GM19239 (cell line): Measurements from ENCODE around the gene ADGRA3.

ENCODE experiments used
- DNase-seq: peaks from one replicate; pipeline ENCODE4 v3.0.0; 2011; ENCODE audit warnings: low spot score; ENCODE audit not compliant: insufficient read length
- FAIRE-seq: peaks from 2 replicates; lab custom pipeline; 2011; peaks lifted over from hg19 to GRCh38; lab: Jason Lieb, UNC

The ADGRA3 gene, protein sequence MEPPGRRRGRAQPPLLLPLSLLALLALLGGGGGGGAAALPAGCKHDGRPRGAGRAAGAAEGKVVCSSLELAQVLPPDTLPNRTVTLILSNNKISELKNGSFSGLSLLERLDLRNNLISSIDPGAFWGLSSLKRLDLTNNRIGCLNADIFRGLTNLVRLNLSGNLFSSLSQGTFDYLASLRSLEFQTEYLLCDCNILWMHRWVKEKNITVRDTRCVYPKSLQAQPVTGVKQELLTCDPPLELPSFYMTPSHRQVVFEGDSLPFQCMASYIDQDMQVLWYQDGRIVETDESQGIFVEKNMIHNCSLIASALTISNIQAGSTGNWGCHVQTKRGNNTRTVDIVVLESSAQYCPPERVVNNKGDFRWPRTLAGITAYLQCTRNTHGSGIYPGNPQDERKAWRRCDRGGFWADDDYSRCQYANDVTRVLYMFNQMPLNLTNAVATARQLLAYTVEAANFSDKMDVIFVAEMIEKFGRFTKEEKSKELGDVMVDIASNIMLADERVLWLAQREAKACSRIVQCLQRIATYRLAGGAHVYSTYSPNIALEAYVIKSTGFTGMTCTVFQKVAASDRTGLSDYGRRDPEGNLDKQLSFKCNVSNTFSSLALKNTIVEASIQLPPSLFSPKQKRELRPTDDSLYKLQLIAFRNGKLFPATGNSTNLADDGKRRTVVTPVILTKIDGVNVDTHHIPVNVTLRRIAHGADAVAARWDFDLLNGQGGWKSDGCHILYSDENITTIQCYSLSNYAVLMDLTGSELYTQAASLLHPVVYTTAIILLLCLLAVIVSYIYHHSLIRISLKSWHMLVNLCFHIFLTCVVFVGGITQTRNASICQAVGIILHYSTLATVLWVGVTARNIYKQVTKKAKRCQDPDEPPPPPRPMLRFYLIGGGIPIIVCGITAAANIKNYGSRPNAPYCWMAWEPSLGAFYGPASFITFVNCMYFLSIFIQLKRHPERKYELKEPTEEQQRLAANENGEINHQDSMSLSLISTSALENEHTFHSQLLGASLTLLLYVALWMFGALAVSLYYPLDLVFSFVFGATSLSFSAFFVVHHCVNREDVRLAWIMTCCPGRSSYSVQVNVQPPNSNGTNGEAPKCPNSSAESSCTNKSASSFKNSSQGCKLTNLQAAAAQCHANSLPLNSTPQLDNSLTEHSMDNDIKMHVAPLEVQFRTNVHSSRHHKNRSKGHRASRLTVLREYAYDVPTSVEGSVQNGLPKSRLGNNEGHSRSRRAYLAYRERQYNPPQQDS (N-terminal part only)

DNA sequence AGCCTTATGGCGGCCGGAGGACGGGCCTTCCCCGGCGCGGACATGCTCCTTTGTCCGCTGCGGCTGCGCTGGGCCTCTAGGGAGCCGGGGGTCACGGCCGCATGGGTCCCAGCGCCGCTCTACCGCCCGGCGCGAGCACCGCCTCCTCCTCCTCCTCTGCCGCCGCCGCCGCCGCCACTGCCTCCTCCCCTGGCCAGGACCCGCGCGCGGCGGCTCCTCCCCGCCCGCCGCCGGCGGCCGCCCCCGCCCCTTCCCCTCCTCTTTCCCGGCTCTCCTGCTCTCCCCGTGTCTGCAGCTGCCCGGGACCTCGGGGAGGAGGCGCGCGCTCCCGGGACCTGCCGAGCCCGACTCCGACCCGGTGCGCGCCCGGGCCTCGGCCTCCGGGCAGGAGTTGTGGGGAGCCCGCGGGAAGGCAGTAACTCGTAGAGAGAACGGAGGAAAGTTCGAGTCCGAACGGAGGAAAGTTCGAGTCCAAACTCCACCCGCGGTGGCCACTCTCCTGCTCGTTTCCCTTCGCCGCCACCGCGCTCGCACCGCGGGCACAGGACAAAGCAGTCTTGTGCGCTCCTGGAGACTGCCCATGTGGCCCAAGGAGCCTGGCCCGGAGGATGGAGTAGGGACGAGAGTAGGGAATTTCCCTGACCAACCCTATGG lies at the start of gene ADGRA3:
Gene ADGRA3, minus strand, starts transcription at position 179 of the 654 bp plus-strand sequence. CDS start 282 bp downstream, outside the sequence.
- DNase-seq = no peak
- no peak for FAIRE-seq

DNA sequence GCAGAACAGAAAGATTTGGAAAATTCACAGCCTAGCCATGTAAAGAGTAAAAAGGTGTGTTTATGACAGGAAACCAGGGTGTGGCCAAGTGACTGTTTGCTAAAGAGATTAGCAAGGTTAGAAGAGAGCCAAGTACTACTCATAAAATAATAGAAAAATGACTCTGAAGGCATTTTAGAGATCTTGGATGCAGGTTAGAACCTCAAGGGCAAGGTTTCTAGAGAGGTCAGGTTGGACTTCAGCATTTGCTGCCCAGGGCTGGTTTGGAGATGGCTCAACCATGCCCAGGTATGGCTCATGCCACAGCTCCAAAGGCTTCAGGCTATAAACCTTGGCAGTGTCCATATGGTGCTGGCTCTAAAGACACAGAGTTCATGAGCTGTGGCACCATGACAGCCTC lies 40.6 kb upstream of the ADGRA3 start:
- DNase-seq = no peak
- FAIRE-seq = no peak

DNA sequence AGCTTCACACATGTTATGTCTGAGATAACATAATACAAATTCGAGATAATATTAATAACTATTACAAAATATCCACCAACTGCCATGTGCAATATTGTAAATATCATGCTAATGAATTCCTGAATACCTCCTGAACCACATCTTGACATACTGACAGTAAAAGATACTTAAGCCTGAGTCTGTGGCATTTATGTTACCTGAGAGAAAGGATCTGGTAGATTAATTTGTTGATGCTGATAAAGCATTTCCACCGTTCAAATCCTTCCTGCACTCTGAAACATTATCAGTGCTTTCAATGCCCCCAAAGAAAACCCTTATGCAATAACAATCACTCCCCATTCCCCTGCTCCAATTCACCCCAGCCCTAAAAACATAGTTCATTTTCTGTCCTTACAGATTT lies 38.8 kb upstream of the ADGRA3 start:
- DNase-seq = no peak
- no peak for FAIRE-seq

DNA sequence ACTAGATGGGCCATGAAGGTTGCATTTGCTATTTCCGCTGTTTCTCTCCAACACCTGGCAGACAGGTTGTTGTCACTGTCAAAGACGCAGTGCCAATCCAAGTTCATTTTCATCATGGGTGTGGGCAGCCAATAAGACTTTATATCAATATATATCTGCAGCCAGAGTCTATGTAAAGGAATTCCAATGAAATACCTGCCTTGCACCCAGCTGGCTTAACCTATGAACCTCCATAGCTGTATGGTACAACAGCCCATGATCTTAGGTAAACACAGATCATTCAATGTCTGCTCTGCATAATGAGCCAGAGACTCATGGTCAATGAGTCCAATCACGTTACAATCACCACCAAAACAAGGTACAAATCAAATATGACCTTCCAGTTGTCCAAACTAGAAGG lies 37.7 kb upstream of the ADGRA3 start:
- DNase-seq = no peak
- no peak for FAIRE-seq

DNA sequence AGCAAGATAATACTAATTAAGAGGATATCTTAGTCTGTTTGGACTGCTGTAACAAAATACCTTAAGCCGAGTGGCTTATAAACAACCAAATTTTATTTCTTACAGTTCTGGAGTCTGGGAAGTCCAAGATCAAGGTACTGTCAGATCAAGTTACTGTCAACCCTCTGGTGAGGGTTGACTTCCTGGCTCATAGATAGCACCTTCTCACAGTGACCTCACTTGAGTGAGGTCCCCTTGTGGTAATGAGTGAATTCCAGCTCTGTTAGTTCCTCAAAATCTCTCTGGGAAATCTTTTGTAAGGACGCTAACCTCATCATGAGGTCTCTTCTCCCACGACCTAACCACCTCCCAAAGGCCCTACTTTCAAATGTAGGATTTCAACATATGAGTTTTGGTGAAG lies 36.9 kb upstream of the ADGRA3 start:
- FAIRE-seq = no peak
- no peak for DNase-seq

DNA sequence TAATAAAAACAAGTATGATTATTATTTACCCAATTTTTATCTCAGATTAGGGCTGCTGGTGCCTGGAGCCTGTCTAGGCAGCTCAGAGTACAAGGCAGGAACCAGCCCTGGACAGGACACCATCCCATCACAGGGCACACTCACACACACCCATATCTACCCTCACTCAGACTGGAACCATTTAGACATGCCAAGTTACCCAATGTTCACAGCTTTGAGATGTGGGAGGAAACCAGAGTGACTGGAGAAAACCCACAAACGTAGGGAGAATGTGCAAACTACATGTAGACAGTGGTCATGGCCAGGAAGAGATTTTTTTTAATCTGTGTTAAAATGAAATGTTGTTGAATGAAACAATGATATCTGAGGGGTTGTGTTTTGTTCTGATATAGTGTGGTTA lies 35.7 kb upstream of the ADGRA3 start:
- DNase-seq (no peak), FAIRE-seq (no peak)

DNA sequence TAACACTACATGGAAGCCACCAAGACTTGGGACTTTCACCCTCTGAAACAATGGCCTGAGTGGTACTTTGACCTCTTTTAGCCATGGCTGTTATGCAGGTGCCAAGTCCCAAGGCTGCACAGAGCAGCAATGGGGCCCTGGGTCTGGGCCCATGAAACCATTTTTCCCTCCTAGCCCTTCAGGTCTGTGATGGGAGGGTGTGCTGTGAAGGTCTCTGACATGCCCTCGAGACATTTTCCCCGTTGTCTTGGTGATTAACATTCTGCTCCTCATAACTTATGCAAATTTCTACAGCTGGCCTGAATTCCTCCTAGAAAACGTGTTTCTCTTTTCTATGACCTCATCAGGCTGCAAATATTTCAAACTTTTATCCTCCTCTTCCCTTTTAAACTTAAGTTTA lies 30.4 kb upstream of the ADGRA3 start:
- DNase-seq (no peak), FAIRE-seq (no peak)

DNA sequence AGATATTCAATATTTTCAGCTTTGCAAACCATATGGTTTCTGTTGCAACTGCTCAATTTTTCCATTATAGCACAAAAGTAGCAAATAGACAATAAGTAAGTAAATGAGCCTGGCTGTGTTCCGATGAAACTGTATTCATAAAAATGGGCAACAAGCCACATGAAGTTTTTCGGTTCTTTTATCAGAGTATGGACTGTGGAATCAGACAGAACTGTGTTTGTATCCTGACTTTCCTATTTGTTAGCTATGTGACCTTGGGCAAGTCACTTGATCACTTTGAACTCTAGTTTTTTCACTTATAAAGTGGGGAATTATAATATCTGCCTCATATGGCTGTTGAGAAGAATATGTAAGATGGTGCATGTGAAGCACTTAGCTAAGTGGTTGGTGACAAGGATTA lies 23.4 kb upstream of the ADGRA3 start:
- FAIRE-seq (no peak), DNase-seq (no peak)

DNA sequence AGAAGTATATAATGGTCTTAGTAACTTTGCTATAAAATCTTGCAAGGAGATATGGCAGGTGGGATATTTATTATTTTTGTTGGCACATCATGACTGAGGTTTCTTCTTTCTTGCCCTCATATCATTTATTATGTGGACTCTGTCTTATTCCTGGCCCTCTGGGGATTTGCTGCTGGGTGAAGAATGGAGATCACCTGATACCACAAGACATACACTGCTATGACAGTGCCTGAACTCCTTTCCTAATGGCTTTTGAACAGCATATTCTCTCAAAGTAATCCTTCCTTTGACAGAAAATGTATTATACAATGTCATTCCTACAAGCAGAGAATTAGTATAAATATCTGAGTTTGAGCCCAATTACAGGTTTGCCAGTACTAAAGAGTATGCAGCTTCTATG lies 22.0 kb upstream of the ADGRA3 start:
- FAIRE-seq = no peak
- DNase-seq = no peak

DNA sequence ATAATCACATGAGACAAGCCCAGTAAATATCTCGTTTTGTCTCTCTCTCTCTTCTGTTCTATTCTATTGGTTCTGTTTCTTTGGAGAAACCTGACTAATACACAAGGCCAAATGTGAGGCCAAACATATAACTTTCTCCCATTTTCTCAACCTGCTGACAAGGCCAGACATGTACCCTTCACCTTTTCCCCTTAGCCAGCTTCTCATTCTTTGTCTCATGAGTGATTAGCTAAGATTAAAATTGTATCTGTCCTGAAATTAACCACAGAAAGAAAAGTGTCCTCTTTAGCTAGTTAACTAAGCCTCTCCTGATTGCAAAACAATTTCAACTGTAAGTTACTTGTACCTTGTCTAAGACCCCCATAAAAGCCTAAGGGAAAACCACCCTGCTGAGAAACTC lies 18.5 kb upstream of the ADGRA3 start:
- DNase-seq = no peak
- no peak for FAIRE-seq

DNA sequence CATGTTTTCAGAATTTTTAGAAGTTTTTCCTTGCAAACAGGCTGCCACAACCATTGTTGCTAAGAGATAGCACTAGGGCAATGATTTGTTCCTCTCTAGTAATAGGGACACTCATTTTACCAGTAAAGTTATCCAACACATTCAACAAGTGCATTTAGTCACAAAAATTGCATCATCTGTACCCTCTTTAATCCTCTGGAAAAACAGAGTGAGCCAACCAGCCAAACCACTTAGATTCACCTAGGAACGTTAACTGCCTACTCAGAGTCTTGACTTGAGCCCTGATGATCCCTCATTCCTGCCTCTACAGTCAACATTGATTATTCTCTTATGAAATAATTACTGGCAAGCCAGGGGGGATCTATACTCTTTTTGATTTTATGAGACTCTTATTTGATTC lies 17.0 kb upstream of the ADGRA3 start:
- no peak for DNase-seq
- FAIRE-seq = no peak

DNA sequence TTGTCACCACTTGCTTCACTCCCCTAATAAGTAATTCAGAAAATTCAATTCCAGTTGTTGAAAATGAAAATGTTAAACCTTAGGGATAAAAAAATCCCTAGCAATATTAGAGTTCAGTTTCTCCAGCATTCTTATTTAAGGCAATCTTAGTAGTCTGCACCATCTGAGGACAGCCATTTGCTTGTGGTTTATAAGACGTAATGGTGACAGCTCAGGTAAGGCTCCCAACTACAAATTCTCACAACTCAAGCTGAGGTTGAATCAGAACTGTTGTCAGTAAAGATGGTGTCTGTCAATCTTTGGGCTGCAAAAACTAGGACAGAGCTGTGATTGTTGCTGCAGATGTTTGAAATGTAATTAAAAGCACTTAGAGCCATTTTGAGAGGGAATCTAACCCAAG lies 16.3 kb upstream of the ADGRA3 start:
- no peak for FAIRE-seq
- no peak for DNase-seq

DNA sequence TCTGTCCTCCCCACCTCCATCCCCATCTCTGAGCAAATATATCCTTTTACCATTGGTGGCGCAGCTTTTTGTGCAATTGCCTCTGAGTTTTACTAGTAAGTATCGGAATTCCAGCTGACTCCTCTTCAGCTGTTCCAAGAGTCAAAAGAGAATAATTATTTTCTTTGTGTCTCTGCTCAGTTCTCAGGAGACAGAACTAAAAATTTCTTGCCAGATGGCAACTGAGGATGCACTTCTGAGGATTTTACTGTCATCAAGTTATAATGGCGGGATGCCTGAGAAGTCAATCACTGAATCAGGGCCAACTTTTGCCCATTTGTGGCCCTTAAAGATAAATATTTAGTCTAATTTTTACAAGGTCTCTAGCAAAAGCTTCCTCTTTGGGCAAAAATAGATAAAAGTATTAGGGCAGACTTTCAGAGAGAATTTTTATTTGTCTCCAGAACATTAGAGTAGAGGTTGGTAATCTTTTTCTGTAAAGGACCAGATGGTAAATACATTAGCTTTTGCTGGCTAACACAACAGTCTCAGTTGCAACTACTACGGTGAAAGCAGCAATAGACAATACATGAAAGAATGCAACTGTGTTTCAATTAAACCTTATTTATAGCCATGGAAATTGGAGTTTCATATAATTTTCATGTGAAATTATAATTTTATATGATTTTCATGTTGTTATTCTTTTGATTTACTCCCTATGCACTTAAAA lies 15.6 kb upstream of the ADGRA3 start:
- DNase-seq (no peak), FAIRE-seq (no peak)

DNA sequence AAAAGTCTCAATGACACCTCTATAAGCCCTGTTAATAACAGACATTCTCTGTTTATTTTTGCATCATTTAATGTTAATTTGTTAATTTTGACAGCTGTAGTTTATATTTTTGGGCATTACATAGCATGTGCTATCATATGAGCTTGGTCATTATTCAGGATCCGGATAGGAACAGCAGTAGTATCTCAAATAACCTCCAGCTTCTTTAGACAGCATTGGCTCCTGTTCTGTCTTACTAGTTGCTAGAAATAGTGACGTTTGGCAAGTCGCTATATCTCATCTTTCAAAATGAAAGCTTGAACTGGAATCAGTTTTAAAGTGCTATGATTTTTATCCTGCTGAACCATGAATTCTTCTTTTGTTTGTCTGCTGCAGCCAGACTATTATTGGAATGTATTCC lies 9.0 kb upstream of the ADGRA3 start:
- DNase-seq (no peak), FAIRE-seq (no peak)

DNA sequence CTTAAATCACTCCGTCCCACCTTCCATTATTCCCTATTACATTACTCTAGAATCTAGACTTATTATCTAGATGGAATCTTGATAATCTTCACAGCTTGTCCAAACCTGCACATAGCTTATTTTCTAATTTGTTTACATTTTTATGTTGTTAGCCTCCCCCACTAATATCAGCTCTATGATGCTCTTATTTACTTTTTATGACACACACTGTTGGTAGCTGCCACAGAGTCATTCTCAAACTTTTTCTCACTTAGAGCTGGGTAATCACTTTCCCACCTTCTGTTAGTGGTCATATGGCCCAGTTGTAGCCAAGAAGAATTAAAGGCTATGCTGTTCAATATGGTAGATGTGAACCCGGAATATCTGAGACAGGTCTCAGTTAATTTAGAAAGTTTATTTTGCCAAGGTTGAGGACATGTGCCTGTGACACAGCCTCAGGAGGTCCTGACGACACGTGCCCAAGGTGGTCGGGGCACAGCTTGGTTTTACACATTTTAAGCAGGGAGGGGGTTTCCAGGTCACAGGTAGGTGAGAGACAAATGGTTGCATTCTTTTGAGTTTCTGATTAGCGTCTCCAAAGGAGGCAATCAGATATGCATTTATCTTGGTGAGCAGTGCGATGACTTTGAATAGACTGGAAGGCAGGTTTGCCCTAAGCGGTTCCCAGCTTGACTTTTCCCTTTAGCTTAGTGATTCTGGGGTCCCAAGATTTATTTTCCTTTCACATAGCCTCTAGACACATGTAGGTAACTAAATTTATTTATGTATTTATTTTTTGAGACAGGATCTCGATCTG lies 7.0 kb upstream of the ADGRA3 start:
- no peak for DNase-seq
- no peak for FAIRE-seq

DNA sequence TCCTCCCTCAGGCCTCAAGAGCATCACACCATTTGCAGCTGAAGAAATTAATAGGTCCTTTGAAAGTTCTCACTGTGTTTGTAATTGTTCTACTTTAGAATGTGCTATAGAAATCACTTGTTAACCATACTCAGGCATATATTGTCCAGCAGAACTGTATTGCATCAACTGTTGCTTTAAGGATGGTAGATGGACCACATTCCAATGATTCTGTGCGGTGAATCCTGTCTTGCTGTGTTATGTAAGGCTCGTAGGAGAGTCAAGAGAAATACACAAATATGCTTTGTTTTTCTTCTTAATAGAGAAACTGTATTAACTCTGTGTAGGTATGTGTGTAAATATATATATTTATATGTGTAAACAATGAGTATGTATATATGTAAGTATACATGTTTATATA lies 6.3 kb upstream of the ADGRA3 start:
- DNase-seq (no peak), FAIRE-seq (no peak)

DNA sequence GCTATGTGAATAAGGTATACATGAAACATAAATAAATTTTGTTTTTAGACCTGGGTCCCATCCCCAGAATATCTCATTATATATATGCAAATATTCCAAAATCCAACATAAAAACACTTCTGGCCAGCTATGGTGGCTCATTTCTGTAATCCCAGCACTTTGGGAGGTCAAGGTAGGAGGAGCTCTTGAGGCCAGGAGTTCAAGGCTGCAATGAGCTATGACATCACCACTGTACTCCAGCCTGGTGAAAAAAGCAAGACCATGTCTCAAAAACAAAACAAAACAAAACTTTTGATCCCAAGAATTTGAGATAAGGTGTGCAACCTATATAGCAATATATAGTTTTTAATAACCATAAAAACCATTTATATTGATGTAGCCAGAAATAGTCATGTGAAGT lies 5.4 kb upstream of the ADGRA3 start:
- no peak for DNase-seq
- no peak for FAIRE-seq

DNA sequence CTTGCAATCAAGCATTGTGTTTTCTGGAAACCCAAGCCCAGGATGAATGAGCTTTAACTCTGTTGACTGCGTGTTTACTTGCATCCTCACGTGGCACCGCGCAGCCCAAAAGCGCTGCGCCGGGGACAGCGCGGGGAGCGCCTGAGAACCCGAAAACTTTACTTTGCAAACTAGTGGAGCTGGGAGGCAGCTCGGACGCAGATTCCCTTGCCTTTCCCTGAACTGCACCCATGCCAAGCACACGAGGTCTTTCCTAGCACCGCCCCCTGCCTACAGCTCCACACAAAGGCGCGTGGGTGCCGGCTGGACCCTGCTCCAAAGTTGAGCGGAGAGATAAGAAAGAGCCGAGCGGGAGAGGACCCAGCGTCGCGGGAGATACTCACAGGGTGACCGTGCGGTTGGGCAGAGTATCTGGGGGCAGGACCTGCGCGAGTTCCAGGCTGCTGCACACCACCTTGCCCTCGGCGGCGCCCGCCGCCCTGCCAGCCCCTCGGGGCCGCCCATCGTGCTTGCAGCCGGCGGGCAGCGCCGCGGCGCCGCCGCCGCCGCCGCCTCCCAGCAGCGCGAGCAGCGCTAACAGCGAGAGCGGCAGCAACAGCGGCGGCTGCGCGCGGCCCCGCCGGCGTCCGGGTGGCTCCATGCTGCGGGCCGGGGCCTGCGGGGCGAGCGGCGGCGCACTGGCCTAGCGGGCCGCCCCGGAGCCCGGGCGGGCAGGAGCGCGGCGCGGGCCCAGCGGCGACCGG lies 550 bp downstream of the ADGRA3 start:
- DNase-seq (no peak), FAIRE-seq (no peak)
